ENCODE measurements around the gene PAIP2. TPM values are rescaled to one million over a fixed set of nuclear protein-coding genes. Genes with fewer than 3 reads are reported as not detected.

The PAIP2 gene
- total and polyA plus RNA-seq, 2 of the 4 experiments (the other 2 are of a cell fraction) = 41.9 to 59.5 TPM

- Histone ChIP-seq H3K23ac (ENCODE audit: low read depth, low read length) (no peak overlapping the region), H3K14ac (replicated peaks; ENCODE audit: low read depth, low read length) (no peak overlapping the region), H3K4me2 (ENCODE audit: low read depth, low read length) (no peak overlapping the region), H2BK5ac (ENCODE audit: low read depth, low read length, poor library complexity, severe bottlenecking) (no peak overlapping the region), H2BK120ac (ENCODE audit: low read depth, low read length) (no peak overlapping the region), H3K9ac (ENCODE audit: low read depth, low read length) (no peak overlapping the region), H3K9me1 (ENCODE audit: insufficient read depth, low read length) (peaks cover 8% of the 10 kb centered on the region), H4K5ac (ENCODE audit: low read depth, low read length) (no peak overlapping the region), H3K4ac (ENCODE audit: low read depth, low read length) (no peak overlapping the region), H3K18ac (ENCODE audit: low read depth, low read length) (no peak overlapping the region), H4K91ac (ENCODE audit: insufficient read depth, low read depth, low read length) (no peak overlapping the region), H2BK15ac (ENCODE audit: low read depth, low read length) (no peak overlapping the region), H2AK5ac (ENCODE audit: low read depth, low read length) (no peak overlapping the region), H4K8ac (ENCODE audit: low read depth in 2 of 2, low read length in 2 of 2) (no peak overlapping the region), H3K9me3 (ENCODE audit: control insufficient read depth, insufficient read depth, low read length) (no peaks in the 10 kb centered on the region), H3K4me3 (ENCODE audit: insufficient read depth, low read depth, low read length) (no peak overlapping the region), H3K36me3 (ENCODE audit: control insufficient read depth, insufficient read depth, low read length) (no peaks in the 10 kb centered on the region), H2AK9ac (replicated peaks; ENCODE audit: low read depth, low read length, poor library complexity) (no peak overlapping the region), H3K4me1 (ENCODE audit: control insufficient read depth, insufficient read depth, low read length) (peaks cover 3% of the 10 kb centered on the region), H2AFZ (replicated peaks; ENCODE audit: low read length, poor library complexity) (no peak overlapping the region), H3K27me3 (ENCODE audit: control insufficient read depth, insufficient read depth, low read length) (no peaks in the 10 kb centered on the region), H2BK20ac (ENCODE audit: low read depth, low read length) (no peak overlapping the region), H4K20me1 (ENCODE audit: insufficient read depth, low read length) (peaks cover 39% of the 10 kb centered on the region), H3K56ac (ENCODE audit: extremely low read depth, insufficient read depth, low read length) (no peak overlapping the region), H3K27ac (ENCODE audit: insufficient read depth, low read length) (no peak overlapping the region), H3K79me1 (ENCODE audit: low read depth in 1 of 2, low read length in 2 of 2) (peaks cover 0 to 39% of the 10 kb centered on the region in 2 experiments; a peak in 3 of 4 replicates)
- no TSS peak for BruUV-seq (replicated peaks)
- ATAC-seq (ENCODE audit: low read depth) (no peak), DNase-seq (peak; percentile 46)
- TF ChIP-seq RAD21 (IDR thresholded peaks at IDR 0.05; ENCODE audit: low read length) (no peak), NFE2L2 (IDR thresholded peaks at IDR 0.05; ENCODE audit: low read depth, low read length) (no peak), BHLHE40 (IDR thresholded peaks at IDR 0.05; ENCODE audit: low read depth, low read length) (no peak), FOS (IDR thresholded peaks at IDR 0.05; ENCODE audit: low read depth, low read length) (0 out of 2 replicates have a peak, but pooled peaks have one; percentile 13), CEBPB (IDR thresholded peaks at IDR 0.05; ENCODE audit: low read depth, low read length) (no peak), MAFK (IDR thresholded peaks at IDR 0.05; ENCODE audit: low read depth, low read length) (no peak)
- dilution Hi-C loops (cut with HindIII; ENCODE audit: low sequenced_read_pairs, unreplicated experiment) (no loop called here), in situ Hi-C loops (cut with MboI; ENCODE audit: low sequenced_read_pairs) (no loop called here), intact Hi-C loops (cut with micrococcal nuclease) (no loop called here)
- ChIA-PET CTCF (interaction anchor here (0.6 to 1.3 kb wide), 2 partner anchors 13 to 220 kb away, joined by 3 to 4 read pairs; no protein-coding TSS in a partner anchor), POLR2A (ENCODE audit: unreplicated experiment) (no interaction called here)
- no CpG with 5 or more reads among the region's 2 CpGs for WGBS, 2 experiments (ENCODE audit: extremely low coverage in 2 of 2, insufficient read length in 1 of 2)
These were observed 1.6 kb upstream of the PAIP2 start for GRCh38 chr5:139340051-139340450.

Measured in IMR-90 (cell line).